ENCODE measurements around the gene TMC2. TPM values are rescaled to one million over a fixed set of nuclear protein-coding genes. Genes with fewer than 3 reads are reported as not detected.

The TMC2 gene
- polyA plus RNA-seq, 1 experiment: not detected

DNA sequence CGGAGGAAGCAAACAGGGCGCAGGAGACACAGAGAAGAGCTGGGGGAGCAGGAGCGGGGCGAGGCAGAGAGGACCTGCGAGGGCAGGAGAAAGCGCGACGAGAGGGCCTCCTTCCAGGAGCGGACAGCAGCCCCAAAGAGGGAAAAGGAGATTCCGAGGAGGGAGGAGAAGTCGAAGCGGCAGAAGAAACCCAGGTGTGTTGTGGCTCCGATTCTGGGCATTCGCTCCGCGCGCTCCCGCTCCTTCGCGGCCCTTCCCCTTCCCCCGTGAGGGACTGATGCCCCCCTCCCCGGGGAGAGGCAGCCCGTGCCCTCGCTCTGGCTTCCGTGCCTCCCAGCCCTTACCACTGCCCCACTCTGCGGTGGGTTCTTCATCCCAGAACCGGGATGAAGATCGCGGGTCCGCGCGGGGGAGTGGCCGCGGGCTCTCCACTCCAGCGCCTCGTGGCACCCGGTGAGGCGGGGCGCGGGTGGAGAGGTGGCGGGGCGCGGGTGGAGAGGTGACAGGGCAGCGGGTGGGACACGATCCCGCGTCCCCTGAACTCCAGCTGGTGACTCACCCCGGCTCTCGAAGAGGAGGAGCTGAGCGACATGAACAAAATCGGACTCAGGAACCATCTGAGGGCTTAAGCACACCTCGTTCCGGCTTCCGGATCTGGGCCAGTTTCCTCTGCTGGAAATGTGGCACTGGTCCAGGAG lies 22.4 kb downstream of the TMC2 start:
- CTCF ChIA-PET: no interaction called here
- no peak for DNase-seq (ENCODE audit: low read depth)
- no peak for TF ChIP-seq CTCF (IDR thresholded peaks at IDR 0.05; ENCODE audit: insufficient read depth, low read depth, low read length)

GRCh38 chr20:2559279-2559626 lies 22.9 kb downstream of the TMC2 start:
- H3K4me3 ChIP-seq (ENCODE audit: low read depth, low read length): no peak overlapping the region
- no peaks in the 10 kb centered on the region for H3K36me3 ChIP-seq (ENCODE audit: control insufficient read depth, insufficient read depth, low read length)
- no peak for TF ChIP-seq CTCF (IDR thresholded peaks at IDR 0.05; ENCODE audit: insufficient read depth, low read depth, low read length)
- DNase-seq (ENCODE audit: low read depth): no peak
- CTCF ChIA-PET: no interaction called here
- H3K27me3 ChIP-seq (ENCODE audit: control insufficient read depth, insufficient read depth, low read length): peaks cover 24% of the 10 kb centered on the region
- POLR2A ChIA-PET: no interaction called here

More for the DNA sequence above, 22.4 kb downstream of the TMC2 start:
- no peaks in the 10 kb centered on the region for H3K36me3 ChIP-seq (ENCODE audit: control insufficient read depth, insufficient read depth, low read length)
- H3K4me3 ChIP-seq (ENCODE audit: low read depth, low read length): no peak overlapping the region
- POLR2A ChIA-PET: no interaction called here
- H3K27me3 ChIP-seq (ENCODE audit: control insufficient read depth, insufficient read depth, low read length): peaks cover 24% of the 10 kb centered on the region

- TF ChIP-seq CTCF (IDR thresholded peaks at IDR 0.05; ENCODE audit: insufficient read depth, low read depth, low read length): no peak
- H3K4me3 ChIP-seq (ENCODE audit: low read depth, low read length): no peak overlapping the region
- POLR2A ChIA-PET: no interaction called here
- CTCF ChIA-PET: interaction anchor here (1.0 kb wide), 1 partner anchor 13 kb away, joined by 5 read pairs; no protein-coding TSS in a partner anchor
- H3K27me3 ChIP-seq (ENCODE audit: control insufficient read depth, insufficient read depth, low read length): peaks cover 24% of the 10 kb centered on the region
- no peaks in the 10 kb centered on the region for H3K36me3 ChIP-seq (ENCODE audit: control insufficient read depth, insufficient read depth, low read length)
- no peak for DNase-seq (ENCODE audit: low read depth)
Measured at GRCh38 chr20:2559651-2560050, 23.3 kb downstream of the TMC2 start.

DNA sequence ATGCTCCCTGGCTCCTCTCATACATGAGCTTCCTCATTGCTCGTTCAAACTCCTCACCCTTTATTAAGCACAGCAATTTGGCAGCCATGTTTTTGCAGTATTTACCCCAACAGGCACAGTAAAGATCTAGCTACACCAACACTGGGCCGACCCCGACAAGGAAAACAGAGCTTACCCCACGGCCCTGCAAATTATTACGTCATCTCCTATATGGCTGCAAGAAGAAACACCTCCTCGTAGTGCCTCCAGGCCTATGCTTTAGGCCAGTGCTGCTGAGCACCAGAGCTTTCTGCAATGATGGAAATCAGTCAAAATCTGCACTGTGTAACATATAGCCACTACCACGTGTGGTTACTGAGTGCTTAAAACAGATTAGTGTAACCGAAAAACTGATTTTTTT lies 26.7 kb downstream of the TMC2 start:
- no peak for DNase-seq (ENCODE audit: low read depth)
- CTCF ChIA-PET: interaction anchor here (0.7 to 0.9 kb wide), 2 partner anchors 10 to 16 kb away, joined by 3 read pairs; no protein-coding TSS in a partner anchor
- H3K4me3 ChIP-seq (ENCODE audit: low read depth, low read length): no peak overlapping the region
- POLR2A ChIA-PET: no interaction called here
- TF ChIP-seq CTCF (IDR thresholded peaks at IDR 0.05; ENCODE audit: insufficient read depth, low read depth, low read length): no peak
- H3K36me3 ChIP-seq (ENCODE audit: control insufficient read depth, insufficient read depth, low read length): no peaks in the 10 kb centered on the region
- peaks cover 24% of the 10 kb centered on the region for H3K27me3 ChIP-seq (ENCODE audit: control insufficient read depth, insufficient read depth, low read length)

DNA sequence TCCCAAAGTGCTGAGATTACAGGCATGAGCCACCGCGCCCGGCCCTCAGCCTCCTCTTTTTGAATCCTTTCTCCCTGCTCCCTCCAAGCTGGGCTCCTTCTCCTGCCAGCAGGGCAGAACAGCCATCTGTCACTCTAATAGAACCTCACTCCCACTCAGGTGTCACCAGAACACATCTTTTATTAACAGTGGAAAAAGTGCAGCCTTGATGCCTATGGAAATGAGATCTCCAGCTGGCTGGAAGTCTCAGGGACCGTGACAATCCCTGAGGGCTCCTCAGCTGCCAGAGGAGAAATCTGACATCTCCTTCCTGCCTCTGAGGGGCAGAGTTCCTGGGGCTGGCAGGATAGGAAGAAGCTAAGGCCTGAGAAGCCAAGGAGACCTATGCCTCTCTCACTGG lies 28.0 kb downstream of the TMC2 start:
- no peaks in the 10 kb centered on the region for H3K36me3 ChIP-seq (ENCODE audit: control insufficient read depth, insufficient read depth, low read length)
- H3K4me3 ChIP-seq (ENCODE audit: low read depth, low read length): no peak overlapping the region
- CTCF ChIA-PET: no interaction called here
- TF ChIP-seq CTCF (IDR thresholded peaks at IDR 0.05; ENCODE audit: insufficient read depth, low read depth, low read length): no peak
- POLR2A ChIA-PET: no interaction called here
- H3K27me3 ChIP-seq (ENCODE audit: control insufficient read depth, insufficient read depth, low read length): peaks cover 19% of the 10 kb centered on the region
- no peak for DNase-seq (ENCODE audit: low read depth)

Measured in BJ (cell line).